ENCODE measurements around the gene HPF1. TPM values are rescaled to one million over a fixed set of nuclear protein-coding genes. Genes with fewer than 3 reads are reported as not detected.

Gene HPF1
- total RNA-seq, 4 donors from 2014 or later = 12.2 to 28.7 (median 20.5) TPM

DNA sequence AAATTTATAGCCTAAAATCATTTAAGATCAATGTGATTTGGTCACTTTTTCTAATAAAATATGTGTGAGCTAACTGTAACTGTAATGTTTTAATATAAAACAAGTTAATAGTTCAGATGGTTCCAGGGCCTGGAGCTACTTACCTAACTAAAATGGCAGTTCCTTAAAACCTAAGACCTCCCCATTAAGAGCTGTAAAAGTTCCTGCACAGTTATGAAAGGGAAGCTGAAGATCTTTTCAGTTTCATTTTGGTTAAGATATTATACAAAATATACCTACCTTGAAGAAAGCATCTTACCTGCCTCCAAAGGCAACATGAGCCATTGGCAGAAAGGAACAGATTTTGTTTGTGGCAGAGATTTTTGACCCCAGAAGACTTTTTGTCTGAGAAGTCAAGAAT, 30.1 kb downstream of the HPF1 start:
- Histone ChIP-seq H3K36me3 (peaks cover 29% of the 10 kb centered on the region), H3K27ac (no peak overlapping the region), H3K9me3 (no peaks in the 10 kb centered on the region), H3K4me1 (no peaks in the 10 kb centered on the region), H3K27me3 (no peaks in the 10 kb centered on the region), H3K4me3 (no peak overlapping the region)
- no peak for DNase-seq (ENCODE audit: low spot score in 2 of 2)
- no peak for TF ChIP-seq POLR2A (IDR thresholded peaks at IDR 0.05)
- no peak for TF ChIP-seq POLR2AphosphoS5 (IDR thresholded peaks at IDR 0.05)
- TF ChIP-seq CTCF (IDR thresholded peaks at IDR 0.05) = no peak
- no peak for TF ChIP-seq EP300 (IDR thresholded peaks at IDR 0.05)

DNA sequence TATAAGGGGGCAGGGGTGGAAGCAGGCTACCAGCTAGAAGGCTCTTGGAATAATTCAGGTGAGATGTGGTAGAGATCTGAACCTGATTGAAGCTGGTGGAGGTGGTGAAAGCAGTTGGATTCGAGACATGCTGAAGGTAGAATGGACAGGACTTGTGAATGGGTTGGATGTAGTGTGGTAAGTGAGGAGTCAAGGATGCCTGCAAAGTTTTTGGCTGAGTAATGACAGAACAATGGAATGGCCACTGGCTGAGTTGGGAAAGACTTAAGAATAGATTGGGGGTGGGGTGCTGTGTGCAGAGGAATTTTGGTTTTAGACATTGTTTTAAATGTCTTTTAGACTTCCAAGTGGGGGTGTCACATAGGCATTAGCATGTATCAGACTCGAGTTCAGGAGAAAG, 33.5 kb downstream of the HPF1 start:
- H3K36me3 ChIP-seq = peaks cover 15% of the 10 kb centered on the region
- 93% methylated on average over 2 of the region's 2 CpGs for WGBS
- no peak for TF ChIP-seq POLR2AphosphoS5 (IDR thresholded peaks at IDR 0.05)
- TF ChIP-seq EP300 (IDR thresholded peaks at IDR 0.05) = no peak
- TF ChIP-seq POLR2A (IDR thresholded peaks at IDR 0.05) = no peak
- no peak for TF ChIP-seq CTCF (IDR thresholded peaks at IDR 0.05)
- H3K4me1 ChIP-seq = no peaks in the 10 kb centered on the region
- DNase-seq (ENCODE audit: low spot score in 2 of 2) = no peak
- H3K9me3 ChIP-seq = no peaks in the 10 kb centered on the region
- no peak overlapping the region for H3K4me3 ChIP-seq
- H3K27me3 ChIP-seq = no peaks in the 10 kb centered on the region
- H3K27ac ChIP-seq = no peak overlapping the region

DNA sequence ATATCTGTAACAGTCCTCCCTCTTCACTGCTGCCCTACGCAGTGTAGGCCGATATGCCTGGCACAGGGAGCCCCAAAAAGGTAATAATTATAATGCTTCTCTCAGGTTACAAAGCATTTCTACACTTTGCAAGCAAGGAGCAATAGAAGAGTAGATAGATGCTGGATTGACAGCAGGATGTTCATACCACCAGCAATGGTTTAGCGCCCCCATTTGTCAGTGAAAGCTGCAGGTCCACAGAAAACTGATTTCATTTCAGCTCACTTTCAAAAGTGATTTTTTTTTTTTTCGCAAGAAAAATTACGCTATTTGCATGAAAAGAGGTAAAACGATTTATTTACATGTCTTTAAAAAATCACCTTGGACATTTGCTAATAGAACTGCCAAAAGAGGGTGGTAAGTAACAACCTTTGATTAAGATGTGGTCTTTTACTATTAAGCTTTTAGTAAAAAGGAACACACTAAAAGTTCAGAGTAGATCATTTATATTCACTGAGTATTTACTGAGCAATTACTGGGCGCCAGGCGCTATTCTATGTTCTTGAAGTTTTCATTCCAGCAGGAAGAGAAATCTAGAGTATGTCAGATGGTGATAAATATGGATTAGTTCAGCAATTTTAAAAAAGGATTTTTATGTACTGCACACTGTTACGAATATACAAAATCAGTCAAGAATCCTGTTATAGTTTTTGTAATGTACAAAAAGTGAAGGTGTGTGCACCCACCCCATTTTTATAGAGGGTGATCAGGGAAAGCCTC, 34.4 kb downstream of the HPF1 start:
- Histone ChIP-seq H3K36me3 (peaks cover 10% of the 10 kb centered on the region), H3K9me3 (no peaks in the 10 kb centered on the region), H3K27me3 (no peaks in the 10 kb centered on the region), H3K27ac (no peak overlapping the region), H3K4me1 (no peaks in the 10 kb centered on the region), H3K4me3 (no peak overlapping the region)
- TF ChIP-seq EP300 (IDR thresholded peaks at IDR 0.05) (no peak), CTCF (IDR thresholded peaks at IDR 0.05) (no peak), POLR2A (IDR thresholded peaks at IDR 0.05) (no peak), POLR2AphosphoS5 (IDR thresholded peaks at IDR 0.05) (no peak)
- WGBS = 89% methylated on average over 9 of the region's 9 CpGs
- no peak for DNase-seq (ENCODE audit: low spot score in 2 of 2)

GRCh38 chr4:169720529-169720928, 37.2 kb downstream of the HPF1 start:
- no peak overlapping the region for H3K4me3 ChIP-seq
- no peak overlapping the region for H3K27ac ChIP-seq
- no peak for DNase-seq (ENCODE audit: low spot score in 2 of 2)
- no peak for TF ChIP-seq CTCF (IDR thresholded peaks at IDR 0.05)
- TF ChIP-seq POLR2AphosphoS5 (IDR thresholded peaks at IDR 0.05) = no peak
- no peak for TF ChIP-seq POLR2A (IDR thresholded peaks at IDR 0.05)
- TF ChIP-seq EP300 (IDR thresholded peaks at IDR 0.05) = no peak
- no peaks in the 10 kb centered on the region for H3K9me3 ChIP-seq
- 93% methylated on average over 7 of the region's 7 CpGs for WGBS
- no peaks in the 10 kb centered on the region for H3K27me3 ChIP-seq
- no peaks in the 10 kb centered on the region for H3K4me1 ChIP-seq
- H3K36me3 ChIP-seq = peaks cover 22% of the 10 kb centered on the region

DNA sequence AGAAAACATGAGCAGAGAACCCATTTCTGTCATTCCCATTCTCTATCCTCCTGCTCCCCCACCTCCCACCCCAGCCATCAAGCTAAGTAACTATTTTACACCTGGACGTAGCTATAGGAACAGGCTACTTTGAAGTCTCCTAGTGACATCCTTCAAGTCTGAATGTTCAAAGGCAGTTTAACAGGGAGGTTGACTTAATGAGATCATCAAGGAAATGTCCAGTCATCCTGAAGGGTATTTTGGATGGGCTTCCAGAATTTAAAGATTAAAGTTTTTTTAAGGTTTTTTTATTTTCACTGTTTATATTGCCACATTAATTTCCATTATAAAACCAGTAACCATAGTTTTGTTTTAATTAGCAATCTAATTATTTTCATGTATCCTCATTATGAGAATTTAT, 41.1 kb downstream of the HPF1 start:
- H3K27ac ChIP-seq = no peak overlapping the region
- no peaks in the 10 kb centered on the region for H3K27me3 ChIP-seq
- TF ChIP-seq EP300 (IDR thresholded peaks at IDR 0.05) (no peak), POLR2AphosphoS5 (IDR thresholded peaks at IDR 0.05) (no peak), CTCF (IDR thresholded peaks at IDR 0.05) (no peak), POLR2A (IDR thresholded peaks at IDR 0.05) (no peak)
- no peaks in the 10 kb centered on the region for H3K9me3 ChIP-seq
- H3K4me1 ChIP-seq = no peaks in the 10 kb centered on the region
- WGBS = 98% methylated on average over 1 of the region's 1 CpG
- DNase-seq (ENCODE audit: low spot score in 2 of 2) = no peak
- H3K4me3 ChIP-seq = no peak overlapping the region
- peaks cover 34% of the 10 kb centered on the region for H3K36me3 ChIP-seq

Measured in suprapubic skin (tissue), 4 donors.